Gastroesophageal sphincter (tissue), 4 donors: ENCODE data around the gene BAK1. TPM values are rescaled to one million over a fixed set of nuclear protein-coding genes. Genes with fewer than 3 reads are reported as not detected.

Experiments
- ATAC-seq: fragments of 150-250 bp; one replicate; pipeline ENCODE4 v1.9.1; 2016; ENCODE audit warnings: mild to moderate bottlenecking, moderate library complexity
- H3K27ac ChIP-seq, 4 donors: fragments of 200-600 bp; sonication (generic) in 3 of 4; 1 replicate in 3 of 4; 2 replicates in 1 of 4; pipeline ENCODE4 v1.5.1; 2016 to 2019
- H3K27me3 ChIP-seq: fragments of 200-600 bp; sonication (generic); one replicate; pipeline ENCODE4 v1.5.1; 2019
- H3K36me3 ChIP-seq, 2 donors: fragments of 200-600 bp; sonication (generic); one replicate each; pipeline ENCODE4 v1.5.1; 2019; ENCODE audit warnings: control low read depth in 1 of 2
- H3K4me1 ChIP-seq, 3 donors: fragments of 200-600 bp; sonication (generic); 1 replicate in 2 of 3; 2 replicates in 1 of 3; pipeline ENCODE4 v1.5.1; 2016 to 2019; ENCODE audit warnings: control low read depth in 2 of 3
- H3K4me3 ChIP-seq, 2 donors: fragments of 200-600 bp; sonication (generic); one replicate each; pipeline ENCODE4 v1.5.1; 2019; ENCODE audit warnings: mild to moderate bottlenecking in 1 of 2, moderate library complexity in 1 of 2
- H3K9me3 ChIP-seq, 3 donors: fragments of 200-600 bp; sonication (generic); one replicate each; pipeline ENCODE4 v1.5.1; 2017 to 2019; ENCODE audit warnings: control low read depth in 2 of 3
- CTCF ChIP-seq, 4 experiments: fragments of 200-600 bp in 2 of 4; fragments of 450-650 bp in 2 of 4; sonication (generic) in 1 of 4; IDR thresholded peaks; one replicate each; pipeline ENCODE4 v1.5.1; 2017 to 2019; ENCODE audit warnings: antibody characterized with exemption in 4 of 4, mild to moderate bottlenecking in 2 of 4, moderate library complexity in 2 of 4
- EP300 ChIP-seq: sonication (generic); formaldehyde crosslinking; IDR thresholded peaks from one replicate; pipeline ENCODE4 v1.6.1; 2017; ENCODE audit warnings: antibody characterized with exemption, mild to moderate bottlenecking
- POLR2A ChIP-seq, 2 donors: fragments of 450-650 bp; IDR thresholded peaks; one replicate each; pipeline ENCODE4 v1.6.1; 2017; ENCODE audit warnings: antibody characterized with exemption in 2 of 2, mild to moderate bottlenecking in 2 of 2, moderate library complexity in 1 of 2
- POLR2AphosphoS5 ChIP-seq: sonication (generic); formaldehyde crosslinking; IDR thresholded peaks from one replicate; pipeline ENCODE4 v1.6.1; 2017; ENCODE audit warnings: antibody characterized with exemption
- WGBS, 2 donors: methylation state at CpG; one replicate each; pipeline ENCODE4 v1.1.5; 2018; ENCODE audit warnings: low coverage in 1 of 2; 5-methylcytosine and 5-hydroxymethylcytosine counted together
- total RNA-seq, 4 donors: library from RNA; depleted of rRNA; stranded (reverse); fragments of >200 nt; gene quantifications; one replicate each; pipeline ENCODE4 v1.1.0, GENCODE V29; 2016

Gene BAK1
- total RNA-seq, 4 donors from 2014 or later = 7.3 to 14.3 (median 11.0) TPM

GRCh38 chr6:33588894-33589293 lies 8.8 kb upstream of the BAK1 start:
- TF ChIP-seq CTCF (IDR thresholded peaks at IDR 0.05) (no peak), POLR2A (IDR thresholded peaks at IDR 0.05) (no peak), EP300 (no peak), POLR2AphosphoS5 (no peak)
- no peak for ATAC-seq

DNA sequence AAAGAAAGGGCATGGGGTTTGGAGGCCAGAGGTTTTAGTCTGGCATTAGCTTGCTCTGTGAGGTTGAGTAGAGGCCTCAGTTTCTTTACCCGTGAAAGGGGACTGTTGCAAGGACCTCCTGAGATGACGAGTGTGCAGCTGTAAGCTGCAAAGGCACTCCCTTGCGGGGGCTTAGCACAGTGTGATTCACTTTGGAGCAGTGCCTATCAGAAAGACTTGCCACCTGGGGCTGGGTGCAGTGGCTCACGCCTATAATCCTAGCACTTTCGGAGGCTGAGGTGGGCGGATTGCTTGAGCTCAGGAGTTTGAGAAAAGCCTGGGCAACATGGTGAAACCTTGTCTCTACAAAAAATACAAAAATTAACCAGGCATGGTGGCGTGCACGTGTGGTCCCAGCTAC lies 7.5 kb upstream of the BAK1 start:
- H3K36me3 ChIP-seq = no peaks in the 10 kb centered on the region
- H3K4me1 ChIP-seq = peaks cover 0 to 29% (median 15%) of the 10 kb centered on the region in 3 donors
- no peaks in the 10 kb centered on the region for H3K9me3 ChIP-seq
- peaks cover 1% of the 10 kb centered on the region for H3K27me3 ChIP-seq
- WGBS, 2 donors = 43 to 80% methylated on average over 1 of the region's 8 CpGs
- TF ChIP-seq CTCF (IDR thresholded peaks at IDR 0.05) (no peak), EP300 (no peak), POLR2A (IDR thresholded peaks at IDR 0.05) (no peak), POLR2AphosphoS5 (no peak)
- no peak overlapping the region for H3K27ac ChIP-seq
- no peak for ATAC-seq
- H3K4me3 ChIP-seq = no peak overlapping the region

More at GRCh38 chr6:33588894-33589293, 8.8 kb upstream of the BAK1 start:
- no peaks in the 10 kb centered on the region for H3K36me3 ChIP-seq
- H3K4me1 ChIP-seq = peaks cover 0 to 36% (median 15%) of the 10 kb centered on the region in 3 donors
- no peak overlapping the region for H3K4me3 ChIP-seq
- WGBS, 2 donors = no CpG with 5 or more reads among the region's 4 CpGs
- no peaks in the 10 kb centered on the region for H3K9me3 ChIP-seq
- peak overlapping the region in 3 of 4 donors; percentile 52 to 69 (median 60) for H3K27ac ChIP-seq
- peaks cover 15% of the 10 kb centered on the region for H3K27me3 ChIP-seq

DNA sequence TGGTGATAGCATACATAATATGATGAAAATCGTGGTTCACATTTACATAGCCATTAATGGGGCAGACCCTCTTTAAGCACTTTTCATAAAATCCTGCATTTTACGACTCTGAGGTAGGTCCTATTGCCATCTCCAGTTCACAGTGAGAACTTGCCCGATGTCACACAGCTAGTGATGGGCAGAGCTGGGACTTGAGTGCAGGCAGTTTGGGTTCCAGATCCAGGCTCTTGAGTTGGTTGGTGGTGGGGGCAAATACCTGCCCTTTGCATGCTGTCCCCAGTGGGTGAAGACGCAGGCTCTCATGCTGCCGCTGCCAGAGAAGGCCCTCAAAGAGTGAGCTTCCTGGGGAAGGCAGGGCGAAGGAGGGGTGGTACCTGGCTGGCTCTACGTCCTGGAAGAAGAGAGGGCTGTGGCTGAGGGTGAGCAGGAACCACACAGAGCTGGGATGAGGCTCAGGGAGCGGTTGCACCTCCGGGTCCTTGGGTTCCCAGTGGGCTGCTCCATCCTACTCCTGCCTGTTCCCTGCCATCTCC lies 6.1 kb upstream of the BAK1 start:
- no peaks in the 10 kb centered on the region for H3K27me3 ChIP-seq
- H3K27ac ChIP-seq = no peak overlapping the region
- peaks cover 0 to 27% (median 15%) of the 10 kb centered on the region in 3 donors for H3K4me1 ChIP-seq
- no peaks in the 10 kb centered on the region for H3K36me3 ChIP-seq
- ATAC-seq = no peak
- 69% methylated on average over 6 of the region's 9 CpGs; no CpG with 5 or more reads in 1 of the 2 donors for WGBS, 2 donors
- H3K9me3 ChIP-seq = no peaks in the 10 kb centered on the region
- no peak for TF ChIP-seq POLR2AphosphoS5
- no peak for TF ChIP-seq POLR2A (IDR thresholded peaks at IDR 0.05)
- no peak for TF ChIP-seq EP300
- no peak for TF ChIP-seq CTCF (IDR thresholded peaks at IDR 0.05)
- H3K4me3 ChIP-seq = no peak overlapping the region

DNA sequence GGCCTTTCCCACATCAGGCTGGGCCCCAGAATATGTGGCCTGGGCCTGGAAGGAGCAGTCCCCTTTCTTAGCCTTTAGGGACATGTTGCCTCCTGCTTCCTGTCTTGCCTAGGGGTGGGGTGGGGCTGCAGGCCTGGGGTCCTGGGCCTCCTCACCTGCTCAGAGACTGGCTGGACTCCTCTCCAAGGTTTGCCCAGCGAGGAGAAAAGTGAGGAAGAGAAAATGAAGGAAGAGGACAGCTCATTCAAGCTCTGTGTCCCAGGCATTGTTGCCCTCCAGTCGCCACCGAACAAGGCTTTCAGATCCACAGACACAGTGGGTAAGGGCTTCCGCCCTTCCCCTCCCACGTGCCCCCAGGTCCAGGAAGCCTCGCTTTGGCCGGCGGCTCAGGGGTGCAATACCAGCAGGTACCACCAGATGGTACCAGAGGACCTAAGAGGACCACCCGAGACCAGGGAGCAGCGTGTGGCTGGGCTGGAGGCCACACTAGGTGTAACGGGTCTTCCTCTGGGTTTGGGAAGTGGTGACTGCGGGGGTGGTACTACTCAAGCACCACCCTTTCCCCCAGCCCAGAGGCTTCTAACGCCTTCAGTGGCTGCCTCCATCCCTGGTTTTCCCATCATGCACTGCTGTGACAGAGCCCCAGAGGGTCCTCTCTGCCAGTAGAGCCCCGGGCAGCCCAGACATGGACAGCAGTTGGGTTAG lies 5.5 kb upstream of the BAK1 start:
- peaks cover 0 to 24% (median 12%) of the 10 kb centered on the region in 3 donors for H3K4me1 ChIP-seq
- H3K27me3 ChIP-seq = no peaks in the 10 kb centered on the region
- H3K4me3 ChIP-seq = no peak overlapping the region
- H3K27ac ChIP-seq = peak overlapping the region in 1 of 4 donors; percentile 19
- no peaks in the 10 kb centered on the region for H3K9me3 ChIP-seq
- WGBS, 2 donors = 29% methylated on average over 4 of the region's 14 CpGs; no CpG with 5 or more reads in 1 of the 2 donors
- ATAC-seq = peak; percentile 62
- no peaks in the 10 kb centered on the region for H3K36me3 ChIP-seq
- TF ChIP-seq CTCF (IDR thresholded peaks at IDR 0.05) (peak in 3 of 4 experiments; percentile 95 to 98 (median 97)), POLR2AphosphoS5 (no peak)
